SIG-M5 (cell line): ENCODE measurements around the gene NEU1.
"Not testable (repeated sequence)": the region's sequence is repeated elsewhere in the genome, so short reads cannot be mapped to it uniquely, and the experiment has no call there.

Source experiments
- DNase-seq: peaks from one replicate; lab custom pipeline; 2025; lab: John Stamatoyannopoulos, UW

Gene NEU1

GRCh38 chr6:31817929-31818511 lies 44.6 kb downstream of the NEU1 start:
- DNase-seq, result not testable (repeated sequence)

- DNase-seq, result not testable (repeated sequence)
Measured at GRCh38 chr6:31817133-31817928, 45.3 kb downstream of the NEU1 start.

GRCh38 chr6:31815025-31815838 lies 47.4 kb downstream of the NEU1 start, which contains the start of the genes HSPA1A and HSPA1L:
TSS of gene HSPA1A (plus strand) at chr6:31815543. CDS start at chr6:31815757, 214 bp downstream.
TSS of gene HSPA1L (minus strand) at chr6:31815283. CDS start at chr6:31811972, 3,311 bp downstream.
- DNase-seq, result peak; percentile 41

- DNase-seq, result peak; percentile 70
Measured at GRCh38 chr6:31814677-31815024, 48.0 kb downstream of the NEU1 start.

GRCh38 chr6:31813465-31813849 lies 49.2 kb downstream of the NEU1 start:
- DNase-seq, result no peak

- DNase-seq, result no peak
Measured at GRCh38 chr6:31811645-31812044, 51.0 kb downstream of the NEU1 start.

- DNase-seq, result not testable (repeated sequence)
Measured at GRCh38 chr6:31808599-31808998, 54.0 kb downstream of the NEU1 start.
